ENCODE measurements around the gene TPI1.
"Not testable (repeated sequence)": the region's sequence is repeated elsewhere in the genome, so short reads cannot be mapped to it uniquely, and the experiment has no call there.

The TPI1 gene

DNA sequence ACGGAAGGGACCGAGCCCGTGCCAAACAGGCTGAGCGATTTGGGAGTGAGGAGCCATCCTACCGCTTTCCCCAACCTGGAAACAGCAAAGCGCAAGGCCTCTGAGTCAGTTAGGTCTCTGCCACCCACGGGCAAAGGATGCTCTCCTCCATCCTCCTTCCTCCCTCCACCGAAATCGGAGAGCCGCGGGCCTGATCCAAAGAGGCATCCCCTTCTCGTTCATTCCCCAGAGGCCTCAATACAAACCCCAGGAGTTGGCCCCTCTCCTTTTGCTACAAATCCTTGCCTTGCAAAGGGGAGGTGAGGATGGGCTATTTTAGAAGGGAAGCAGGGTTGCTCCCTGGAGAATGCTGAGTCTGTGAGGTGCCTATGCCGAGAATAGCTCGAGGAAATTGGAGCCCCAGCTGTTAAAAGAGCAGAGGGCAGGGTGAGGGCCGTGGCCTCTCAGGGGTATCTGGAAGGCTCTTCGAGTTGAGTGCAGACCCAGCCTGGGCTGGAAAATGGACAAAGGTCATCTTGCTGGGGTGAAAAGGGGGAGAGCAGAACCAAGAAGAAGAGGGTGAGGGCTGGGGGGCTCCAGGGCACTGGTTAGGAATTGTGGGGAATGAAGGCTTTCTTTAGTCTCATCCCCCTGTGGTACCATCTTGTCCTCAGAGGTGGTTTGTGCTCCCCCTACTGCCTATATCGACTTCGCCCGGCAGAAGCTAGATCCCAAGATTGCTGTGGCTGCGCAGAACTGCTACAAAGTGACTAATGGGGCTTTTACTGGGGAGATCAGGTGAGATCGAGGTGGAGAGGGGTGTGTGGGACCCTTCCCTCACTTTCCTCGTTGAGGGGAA is 1.1 kb downstream of the TPI1 start:
- no peak for DNase-seq (ENCODE audit: low read depth in 2 of 3, low spot score in 2 of 3)

DNA sequence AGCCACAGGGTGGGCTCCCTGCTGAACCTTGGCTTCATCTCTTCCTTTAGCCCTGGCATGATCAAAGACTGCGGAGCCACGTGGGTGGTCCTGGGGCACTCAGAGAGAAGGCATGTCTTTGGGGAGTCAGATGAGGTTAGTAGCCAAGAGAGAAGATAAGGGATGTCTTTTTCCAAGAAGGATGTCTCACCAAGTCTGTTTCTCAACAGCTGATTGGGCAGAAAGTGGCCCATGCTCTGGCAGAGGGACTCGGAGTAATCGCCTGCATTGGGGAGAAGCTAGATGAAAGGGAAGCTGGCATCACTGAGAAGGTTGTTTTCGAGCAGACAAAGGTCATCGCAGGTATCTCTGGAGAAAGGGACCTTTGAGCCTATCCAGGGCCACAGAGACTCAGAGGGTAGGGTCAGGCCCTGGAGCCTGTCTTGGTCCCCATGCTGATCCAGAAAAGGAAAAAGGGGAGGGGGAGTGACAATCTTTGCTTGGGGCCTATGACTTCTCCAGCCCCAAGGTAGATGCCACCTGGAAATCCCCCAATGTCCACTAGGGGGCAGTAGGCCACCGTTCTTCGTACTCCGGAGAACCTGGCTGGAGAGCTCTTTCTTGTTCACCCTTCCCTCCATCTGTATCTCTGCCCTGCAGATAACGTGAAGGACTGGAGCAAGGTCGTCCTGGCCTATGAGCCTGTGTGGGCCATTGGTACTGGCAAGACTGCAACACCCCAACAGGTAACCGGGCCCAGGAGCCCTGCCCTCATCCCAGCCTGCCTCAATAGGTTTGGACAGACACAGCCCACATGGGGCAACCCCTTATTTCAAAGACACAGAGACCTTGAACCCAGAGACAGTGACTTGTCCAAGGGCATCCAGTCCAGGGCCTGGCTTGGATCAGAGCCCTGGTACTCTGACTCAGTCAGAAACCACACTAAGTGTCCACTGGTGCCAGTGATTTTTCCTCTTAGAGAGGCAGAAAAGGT is 2.0 kb downstream of the TPI1 start:
- DNase-seq (ENCODE audit: low read depth in 2 of 3, low spot score in 2 of 3): peak in 2 of 3 experiments; percentile 52 to 71

DNA sequence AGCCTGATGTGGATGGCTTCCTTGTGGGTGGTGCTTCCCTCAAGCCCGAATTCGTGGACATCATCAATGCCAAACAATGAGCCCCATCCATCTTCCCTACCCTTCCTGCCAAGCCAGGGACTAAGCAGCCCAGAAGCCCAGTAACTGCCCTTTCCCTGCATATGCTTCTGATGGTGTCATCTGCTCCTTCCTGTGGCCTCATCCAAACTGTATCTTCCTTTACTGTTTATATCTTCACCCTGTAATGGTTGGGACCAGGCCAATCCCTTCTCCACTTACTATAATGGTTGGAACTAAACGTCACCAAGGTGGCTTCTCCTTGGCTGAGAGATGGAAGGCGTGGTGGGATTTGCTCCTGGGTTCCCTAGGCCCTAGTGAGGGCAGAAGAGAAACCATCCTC is 3.0 kb downstream of the TPI1 start:
- not testable (repeated sequence) for DNase-seq (ENCODE audit: low read depth in 2 of 3, low spot score in 2 of 3)

DNA sequence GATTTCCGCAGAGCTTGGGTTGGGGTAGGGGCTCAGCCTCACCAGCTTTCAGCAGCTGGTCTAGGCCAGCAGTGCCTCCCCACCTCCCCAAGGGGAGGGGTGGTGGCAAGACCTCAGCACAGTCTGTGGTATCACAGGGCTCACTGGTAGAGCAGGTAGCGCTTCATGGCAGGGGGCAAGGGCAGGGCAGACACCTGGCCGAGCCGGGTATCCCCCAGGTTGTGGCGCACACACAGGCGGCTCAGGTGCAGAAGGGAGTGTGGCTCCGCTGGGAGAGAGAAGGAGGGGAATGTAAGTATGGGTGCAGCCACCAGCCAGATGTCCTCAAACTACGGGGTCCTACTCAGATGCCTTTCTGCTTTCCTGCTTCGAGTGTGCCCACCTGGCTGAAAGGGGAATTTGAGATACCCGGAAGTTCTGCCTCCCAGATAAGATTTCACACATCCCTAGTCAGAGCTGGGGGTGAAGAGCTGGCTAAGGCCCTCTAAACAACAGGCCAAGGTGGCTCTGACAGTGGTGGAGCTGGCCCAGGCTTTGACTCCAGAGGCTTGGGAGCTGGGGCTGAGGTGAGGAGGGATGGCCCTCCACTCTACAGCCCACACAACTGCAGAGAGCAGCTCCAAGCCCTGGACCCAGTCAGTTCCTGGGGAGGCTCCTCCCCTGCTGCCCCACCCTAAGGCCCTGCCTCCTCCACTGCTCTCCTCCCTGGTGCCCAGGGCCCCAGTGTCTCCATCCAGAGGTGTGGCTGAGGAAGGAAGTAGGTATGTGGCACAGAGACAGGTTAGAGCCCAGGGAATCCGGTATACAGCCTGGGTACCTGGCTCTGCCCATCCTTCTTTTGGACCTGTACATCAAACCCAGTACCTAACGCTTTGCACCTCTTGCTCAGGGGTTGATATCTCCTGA is 4.0 kb downstream of the TPI1 start:
- DNase-seq (ENCODE audit: low read depth in 2 of 3, low spot score in 2 of 3): peak in 1 of 3 experiments; percentile 27

DNA sequence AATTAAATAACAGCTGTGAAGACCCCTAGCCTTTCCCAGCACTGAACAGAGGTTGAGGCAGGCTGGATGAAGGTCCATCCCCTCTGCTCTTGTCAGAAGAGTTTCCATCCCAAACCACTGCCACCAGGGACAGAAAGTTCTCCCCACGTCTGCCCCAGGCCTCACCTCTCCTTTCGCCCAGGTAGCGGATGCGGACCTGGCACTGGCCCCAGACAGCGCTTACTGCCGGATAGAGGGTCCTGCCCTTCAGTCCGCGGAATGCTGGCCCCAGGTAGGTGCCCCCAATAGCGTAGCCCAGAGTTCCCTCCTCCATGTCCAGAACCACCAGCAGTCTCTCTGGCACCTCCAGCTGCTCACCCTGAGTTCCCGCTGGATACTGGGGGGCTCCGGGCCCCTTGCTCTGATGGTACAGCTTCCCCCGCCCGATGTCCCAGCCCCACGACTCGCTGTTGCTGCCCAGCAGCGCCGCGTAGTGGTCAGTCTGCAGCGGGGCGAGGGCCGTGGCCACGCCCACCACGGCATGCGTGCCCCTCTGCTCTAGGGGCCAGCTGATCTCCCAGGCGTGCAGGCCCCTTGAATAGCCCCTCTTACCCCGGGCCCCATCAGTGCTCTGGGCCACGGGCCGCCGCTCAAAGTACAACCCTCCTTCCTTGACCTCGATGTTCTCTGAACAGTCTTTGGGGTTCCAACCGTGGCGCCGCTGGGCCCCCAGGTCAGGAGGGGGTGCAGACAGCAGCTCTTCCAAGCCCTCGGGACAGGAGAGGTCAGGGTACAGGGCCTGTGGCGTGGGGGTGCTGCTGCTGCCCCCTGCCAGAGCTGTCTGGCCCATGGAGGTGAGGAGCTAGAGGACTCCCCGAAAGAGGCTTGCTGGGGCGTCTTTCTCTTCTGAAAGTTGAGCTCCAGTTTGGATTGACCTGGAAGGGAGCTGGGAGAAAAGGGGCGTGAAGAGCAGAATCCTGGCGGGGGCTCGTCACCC is 5.0 kb downstream of the TPI1 start:
- DNase-seq (ENCODE audit: low read depth in 2 of 3, low spot score in 2 of 3): peak; percentile 65 to 91 (median 72)

DNA sequence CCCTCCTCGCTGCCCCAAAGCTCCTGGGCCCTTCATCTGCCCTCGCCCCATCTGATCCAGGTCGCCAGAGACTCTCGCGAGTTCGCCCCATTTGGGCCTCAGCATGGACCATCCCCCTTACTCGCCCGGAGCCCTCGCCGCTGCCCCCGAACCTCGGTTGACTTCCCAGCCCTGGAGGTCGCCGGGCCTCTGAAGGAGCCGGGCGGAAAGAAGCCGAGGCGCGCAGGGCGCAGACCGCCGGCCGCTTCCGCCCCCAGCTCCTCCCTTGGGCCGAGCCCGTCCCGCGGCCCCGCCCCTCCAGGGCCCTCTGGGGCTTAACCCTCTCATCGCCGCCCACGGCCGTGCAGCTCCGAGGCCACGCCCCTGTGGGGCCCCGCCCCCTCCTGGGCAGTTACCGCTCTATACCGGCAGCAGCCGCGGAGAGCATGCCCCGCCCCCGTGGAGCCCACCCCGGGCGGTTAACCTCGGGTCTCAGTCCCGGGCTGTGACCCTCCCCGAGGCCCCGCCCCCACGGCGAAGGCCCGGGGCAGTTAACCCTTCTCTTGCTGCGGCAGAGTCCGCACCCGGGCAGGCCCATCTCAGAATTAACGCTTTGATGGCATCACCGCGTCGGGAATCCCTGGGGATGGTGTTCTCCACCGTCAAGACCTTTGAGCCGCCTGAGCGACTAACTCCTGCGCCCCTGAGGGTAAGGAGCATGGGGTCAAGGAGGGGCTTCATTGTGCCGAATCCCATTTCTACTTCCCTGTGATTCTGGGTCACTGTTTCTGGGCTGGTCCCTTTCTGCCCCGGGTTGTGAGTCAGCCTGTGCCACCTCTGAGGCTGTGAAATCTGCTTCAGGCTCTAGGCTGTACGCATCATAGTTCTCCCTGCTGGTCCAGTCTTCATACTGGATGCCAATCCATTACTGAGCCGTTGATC is 6.0 kb downstream of the TPI1 start, which contains the start of gene SPSB2:
TSS of gene SPSB2 (minus strand) at position 210 of the 921 bp plus-strand sequence. CDS start 402 bp downstream, outside the sequence.
- peak; percentile 94 to 100 (median 98) for DNase-seq (ENCODE audit: low read depth in 2 of 3, low spot score in 2 of 3)

DNA sequence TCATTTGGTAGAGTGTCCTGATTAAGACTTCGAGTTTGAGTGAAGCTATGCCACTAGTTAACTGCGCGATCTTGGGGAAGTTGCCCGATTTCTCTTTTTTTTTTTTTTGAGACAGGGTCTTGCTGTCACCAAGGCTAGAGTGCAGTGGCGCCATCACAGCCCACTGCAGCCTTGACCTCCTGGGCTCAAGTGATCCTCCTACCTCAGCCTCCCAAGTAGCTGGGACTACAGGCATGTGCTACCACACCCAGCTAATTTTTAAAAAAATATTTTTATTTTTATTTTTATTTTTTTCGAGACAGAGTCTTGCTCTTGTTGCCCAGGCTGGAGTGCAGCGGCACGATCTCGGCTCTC is 6.7 kb downstream of the TPI1 start:
- not testable (repeated sequence) for DNase-seq (ENCODE audit: low read depth in 2 of 3, low spot score in 2 of 3)

DNA sequence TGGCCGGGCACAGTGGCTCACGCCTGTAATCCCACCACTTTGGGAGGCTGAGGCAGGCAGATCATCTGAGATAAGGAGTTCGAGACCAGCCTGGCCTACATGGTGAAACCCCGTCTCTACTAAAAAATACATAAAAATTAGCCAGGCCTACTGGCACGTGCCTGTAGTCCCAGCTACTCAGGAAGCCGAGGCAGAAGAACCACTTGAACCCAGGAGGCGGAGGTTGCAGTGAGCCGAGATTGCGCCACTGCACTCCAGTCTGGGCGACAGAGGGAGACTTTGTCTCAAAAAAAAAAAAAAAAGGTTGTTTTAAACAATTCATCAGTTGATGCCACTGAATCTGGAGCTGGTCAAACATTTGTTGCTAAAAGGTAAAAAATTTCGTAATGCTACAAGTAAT is 12.5 kb downstream of the TPI1 start:
- not testable (repeated sequence) for DNase-seq (ENCODE audit: low read depth in 2 of 3, low spot score in 2 of 3)

DNA sequence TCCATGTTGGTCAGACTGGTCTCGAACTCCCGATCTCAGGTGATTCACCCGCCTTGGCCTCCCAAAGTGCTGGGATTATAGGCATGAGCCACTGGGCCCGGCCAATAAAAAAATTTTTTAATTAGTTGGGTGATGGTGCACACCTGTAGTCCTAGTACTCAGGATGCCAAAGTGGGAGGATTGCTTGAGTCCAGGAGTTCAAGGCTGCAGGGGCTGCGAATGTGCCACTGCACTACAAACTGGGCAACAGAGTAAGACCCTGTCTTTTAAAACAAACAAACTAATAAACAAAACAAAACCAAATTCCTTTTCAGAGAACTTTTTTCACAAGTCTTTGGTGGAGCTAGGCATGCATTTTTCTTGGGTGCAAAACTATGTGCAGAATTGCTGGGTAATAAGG is 15.9 kb downstream of the TPI1 start:
- no peak for DNase-seq (ENCODE audit: low read depth in 2 of 3, low spot score in 2 of 3)

DNA sequence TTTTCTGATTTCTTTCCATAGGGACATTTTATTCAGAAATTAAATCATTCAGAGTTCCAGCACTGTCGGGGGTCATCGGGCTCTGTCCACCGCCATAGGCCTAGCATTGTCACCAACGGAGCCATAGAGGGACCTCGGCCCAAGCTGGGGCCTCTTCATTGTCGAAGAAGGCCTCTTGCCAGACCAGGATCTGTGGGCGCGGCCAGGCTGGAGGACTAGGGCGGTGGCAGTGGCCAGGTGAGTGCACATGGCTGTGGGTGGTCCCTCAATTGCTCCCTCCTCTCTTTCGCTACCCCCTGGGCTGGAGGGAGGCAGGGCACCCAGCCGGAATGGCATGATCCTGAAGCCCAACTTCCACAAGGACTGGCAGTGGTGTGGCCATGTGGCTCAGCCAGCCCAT is 16.4 kb downstream of the TPI1 start:
- no peak for DNase-seq (ENCODE audit: low read depth in 2 of 3, low spot score in 2 of 3)

DNA sequence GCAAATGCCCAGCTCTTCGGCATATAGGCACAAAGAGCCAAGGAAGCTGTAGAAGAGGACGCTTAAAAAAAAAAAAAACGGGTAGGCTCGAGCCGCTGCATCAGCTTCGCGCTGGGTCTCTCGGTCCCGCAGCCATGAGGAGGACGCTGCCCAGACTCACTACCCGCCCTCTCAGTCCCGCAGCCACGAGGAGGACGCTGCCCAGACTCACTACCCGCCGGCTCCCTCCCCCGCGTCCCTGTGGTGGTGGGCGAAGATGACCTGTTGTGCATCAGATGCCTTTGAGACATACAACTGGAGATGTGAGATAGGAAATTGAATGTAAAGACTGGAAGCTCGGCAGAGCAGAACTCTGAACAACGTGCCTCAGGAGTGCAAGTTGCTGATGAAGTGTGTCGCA is 17.2 kb downstream of the TPI1 start:
- DNase-seq (ENCODE audit: low read depth in 2 of 3, low spot score in 2 of 3): no peak

DNA sequence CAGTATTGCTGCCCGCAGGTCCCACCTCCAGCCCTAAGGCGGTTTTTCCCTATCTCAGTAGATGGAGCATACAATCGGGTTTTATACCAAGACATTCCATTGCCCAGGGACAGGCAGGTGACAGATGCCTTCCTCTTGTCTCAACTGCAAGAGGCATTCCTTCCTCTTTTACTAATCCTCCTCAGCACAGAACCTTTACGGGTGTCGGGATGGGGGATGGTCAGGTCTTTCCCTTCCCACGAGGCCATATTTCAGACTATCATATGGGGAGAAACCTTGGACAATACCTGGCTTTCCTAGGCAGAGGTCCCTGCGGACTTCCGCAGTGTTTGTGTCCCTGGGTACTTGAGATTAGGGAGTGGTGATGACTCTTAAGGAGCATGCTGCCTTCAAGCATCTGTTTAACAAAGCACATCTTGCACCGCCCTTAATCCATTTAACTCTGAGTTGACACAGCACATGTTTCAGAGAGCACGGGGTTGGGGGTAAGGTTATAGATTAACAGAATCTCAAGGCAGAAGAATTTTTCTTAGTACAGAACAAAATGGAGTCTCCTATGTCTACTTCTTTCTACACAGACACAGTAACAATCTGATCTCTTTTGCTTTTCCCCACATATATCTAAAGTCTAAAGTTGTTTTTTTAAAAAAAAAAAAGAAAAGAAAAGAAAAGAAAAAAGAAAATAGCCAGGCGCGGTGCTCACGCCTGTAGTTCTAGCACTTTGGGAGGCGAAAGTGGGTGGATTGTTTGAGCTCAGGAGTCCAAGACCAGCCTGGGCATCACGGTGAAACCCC is 19.1 kb downstream of the TPI1 start:
- DNase-seq (ENCODE audit: low read depth in 2 of 3, low spot score in 2 of 3): not testable (repeated sequence)

DNA sequence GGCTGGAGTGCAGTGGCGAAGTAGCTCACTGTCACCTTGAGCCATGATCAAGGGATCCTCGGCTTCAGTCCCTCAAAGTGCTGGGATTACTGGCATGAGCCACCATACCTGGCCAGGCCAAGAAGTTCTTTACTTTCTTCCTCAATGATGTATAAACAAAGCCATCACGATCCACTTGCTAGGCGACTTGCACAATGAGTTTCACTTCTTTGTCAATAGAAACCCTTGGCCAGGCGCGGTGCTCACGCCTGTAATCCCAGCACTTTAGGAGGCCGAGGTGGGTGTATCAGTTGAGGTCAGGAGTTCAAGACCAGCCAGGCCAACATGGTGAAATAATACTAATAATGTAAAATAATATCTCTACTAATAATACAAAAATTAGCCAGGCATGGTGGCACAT is 20.1 kb downstream of the TPI1 start:
- no peak for DNase-seq (ENCODE audit: low read depth in 2 of 3, low spot score in 2 of 3)

DNA sequence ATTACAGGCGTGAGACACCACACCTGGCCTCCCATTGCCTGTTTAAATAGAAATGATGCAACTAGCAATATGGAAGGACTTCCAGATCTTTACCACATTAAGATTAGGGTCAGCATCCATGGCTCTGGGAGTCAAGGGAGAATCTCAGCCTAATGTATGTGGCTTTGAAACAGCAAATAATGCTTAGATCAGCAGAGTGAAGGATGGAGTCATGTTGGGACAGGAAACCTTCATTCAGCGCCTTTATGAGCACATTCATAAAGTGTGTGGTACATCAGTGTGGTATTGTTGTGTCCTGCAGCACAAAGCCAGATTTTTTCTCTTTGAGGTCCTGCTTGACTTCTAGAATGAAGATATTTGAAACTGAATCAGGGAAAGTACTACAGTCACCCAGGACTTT is 21.0 kb downstream of the TPI1 start:
- DNase-seq (ENCODE audit: low read depth in 2 of 3, low spot score in 2 of 3): no peak

DNA sequence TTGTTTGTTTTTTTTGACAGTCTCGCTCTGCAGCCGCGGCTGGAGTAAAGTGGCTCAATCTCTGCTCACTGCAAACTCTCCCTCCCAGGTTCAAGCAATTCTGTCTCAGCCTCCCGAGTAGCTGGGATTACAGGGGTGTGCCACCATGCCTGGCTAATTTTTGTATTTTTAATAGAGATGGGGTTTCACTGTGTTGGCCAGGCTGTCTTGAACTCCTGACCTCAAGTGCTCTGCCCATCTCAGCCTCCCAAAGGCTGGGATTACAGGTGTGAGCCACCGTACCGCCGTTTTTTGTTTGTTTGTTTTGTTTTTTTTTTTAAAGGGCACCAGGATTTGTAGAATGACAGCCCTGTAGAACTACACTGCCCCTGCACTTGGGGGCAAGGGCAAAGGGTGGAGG is 21.5 kb downstream of the TPI1 start:
- DNase-seq (ENCODE audit: low read depth in 2 of 3, low spot score in 2 of 3): not testable (repeated sequence)

DNA sequence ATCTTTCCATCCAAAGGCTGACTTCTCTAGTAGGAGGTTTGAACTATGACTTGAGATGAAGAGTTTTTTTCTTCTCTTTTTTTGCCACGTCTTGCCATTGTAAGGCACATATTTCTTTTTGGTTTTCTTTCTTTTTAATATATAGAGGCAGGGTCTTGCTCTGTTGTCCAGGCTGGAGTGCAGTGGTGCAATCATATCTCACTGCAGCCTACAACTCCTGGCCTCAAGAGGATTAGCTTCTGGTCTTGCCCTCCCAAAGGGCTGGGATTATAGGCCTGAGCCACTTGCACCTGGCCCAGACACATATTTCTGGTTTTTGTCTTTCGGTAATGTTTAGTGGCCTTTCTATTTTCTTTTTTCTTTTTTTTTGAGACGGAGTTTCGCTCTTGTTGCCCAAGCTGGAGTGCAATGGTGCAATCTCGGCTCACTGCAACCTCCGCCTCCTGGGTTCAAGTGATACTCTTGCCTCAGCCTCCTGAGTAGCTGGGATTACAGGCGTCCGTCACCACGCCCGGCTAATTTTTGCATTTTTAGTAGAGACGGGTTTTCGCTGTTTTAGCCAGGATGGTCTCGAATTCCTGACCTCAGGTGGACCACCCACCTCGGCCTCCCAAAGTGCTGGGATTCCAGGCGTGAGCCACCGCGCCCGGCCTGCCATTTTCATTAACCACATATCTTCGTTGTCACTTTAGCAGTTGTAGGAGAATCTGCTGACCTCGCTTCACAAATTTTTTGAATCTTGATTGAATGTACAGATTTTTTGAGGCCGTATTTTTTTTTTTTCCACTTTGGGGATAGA is 22.6 kb downstream of the TPI1 start:
- not testable (repeated sequence) for DNase-seq (ENCODE audit: low read depth in 2 of 3, low spot score in 2 of 3)

Data from activated CD8-positive, alpha-beta memory T cell treated with anti-CD3 and anti-CD28 coated beads for 48 hours (primary cell).